Breast epithelium (tissue), 4 donors: ENCODE results near the gene OR4D6. TPM values are rescaled to one million over a fixed set of nuclear protein-coding genes. Genes with fewer than 3 reads are reported as not detected.

Source experiments
- DNase-seq, 2 donors: peaks; one replicate each; pipeline ENCODE4 v3.0.0-alpha.2; 2019; ENCODE audit warnings: low spot score in 2 of 2
- H3K27ac ChIP-seq, 2 donors: fragments of 200-600 bp; sonication (generic) in 1 of 2; one replicate each; pipeline ENCODE4 v1.5.1; 2016 to 2019; ENCODE audit warnings: mild to moderate bottlenecking in 1 of 2
- H3K27me3 ChIP-seq, 2 donors: fragments of 200-600 bp; sonication (generic) in 1 of 2; one replicate each; pipeline versions ENCODE4 v1.5.1 to v1.6.0; 2017 to 2019; ENCODE audit warnings: control low read depth in 1 of 2, mild to moderate bottlenecking in 1 of 2
- H3K36me3 ChIP-seq: fragments of 200-600 bp; one replicate; pipeline ENCODE4 v1.5.1; 2019
- H3K4me1 ChIP-seq, 2 donors: fragments of 200-600 bp; sonication (generic); one replicate each; pipeline ENCODE4 v1.5.1; 2016 to 2019; ENCODE audit warnings: control low read depth in 1 of 2
- H3K4me3 ChIP-seq, 3 donors: fragments of 200-600 bp; sonication (generic); 1 replicate in 2 of 3; 2 replicates in 1 of 3; pipeline ENCODE4 v1.5.1; 2016 to 2019; ENCODE audit warnings: mild to moderate bottlenecking in 3 of 3, moderate library complexity in 2 of 3
- H3K9me3 ChIP-seq, 2 donors: fragments of 200-600 bp; sonication (generic) in 1 of 2; one replicate each; pipeline ENCODE4 v1.5.1; 2016 to 2019; ENCODE audit warnings: control low read depth in 1 of 2
- POLR2A ChIP-seq: fragments of 450-650 bp; IDR thresholded peaks from one replicate; pipeline ENCODE4 v1.6.1; 2016; ENCODE audit warnings: antibody characterized with exemption, mild to moderate bottlenecking, moderate library complexity
- POLR2AphosphoS5 ChIP-seq, 3 donors: sonication (generic); formaldehyde crosslinking; IDR thresholded peaks; one replicate each; pipeline ENCODE4 v1.6.1; 2017; ENCODE audit warnings: antibody characterized with exemption in 3 of 3
- intact Hi-C: fragments of 100-400 bp; cut with DNase I; formaldehyde crosslinking; loops from one replicate; pipeline ENCODE4 v1.15.1; 2023; ENCODE audit warnings: low total_unique reads
- total RNA-seq, 3 donors: library from RNA; depleted of rRNA; stranded (reverse); fragments of >200 nt; gene quantifications; one replicate each; pipeline ENCODE4 v1.1.0, GENCODE V29; 2016
- TF ChIP-seq, protein P1 (sequence below), 3 donors: fragments of 450-650 bp; IDR thresholded peaks; one replicate each; pipeline ENCODE4 v1.5.1; 2016 to 2017; ENCODE audit warnings: antibody characterized with exemption in 3 of 3, mild to moderate bottlenecking in 3 of 3, moderate library complexity in 3 of 3

Gene OR4D6
- total RNA-seq, 3 donors from 2014 or later: not detected

DNA sequence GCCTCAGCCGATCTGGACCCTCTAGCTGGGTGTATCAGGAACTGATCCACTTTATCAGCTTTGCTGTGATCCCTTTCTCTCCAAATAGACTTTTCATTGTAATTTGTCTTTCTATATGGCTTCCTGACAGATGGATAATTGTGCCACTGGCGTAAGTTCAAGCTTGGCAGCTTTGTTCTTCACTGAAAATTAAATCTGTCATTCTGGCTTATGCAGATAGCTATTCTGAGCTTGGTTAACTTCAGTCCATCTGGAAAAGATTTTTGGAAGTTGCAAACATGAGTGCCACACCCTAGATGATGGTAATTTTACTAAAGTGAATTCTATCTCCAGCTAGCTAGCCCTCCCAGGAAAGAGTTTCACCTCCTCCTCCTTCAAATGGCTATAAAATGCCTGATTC, 38.6 kb upstream of the OR4D6 start:
- H3K36me3 ChIP-seq: no peaks in the 10 kb centered on the region
- no peaks in the 10 kb centered on the region for H3K4me1 ChIP-seq
- no peaks in the 10 kb centered on the region for H3K9me3 ChIP-seq
- H3K27ac ChIP-seq: no peak overlapping the region
- H3K27me3 ChIP-seq: no peaks in the 10 kb centered on the region
- intact Hi-C loops: no loop called here
- no peak overlapping the region for H3K4me3 ChIP-seq
- no peak for DNase-seq
- TF ChIP-seq POLR2AphosphoS5 (IDR thresholded peaks at IDR 0.05) (no peak), POLR2A (no peak)
- TF ChIP-seq, protein P1, sequence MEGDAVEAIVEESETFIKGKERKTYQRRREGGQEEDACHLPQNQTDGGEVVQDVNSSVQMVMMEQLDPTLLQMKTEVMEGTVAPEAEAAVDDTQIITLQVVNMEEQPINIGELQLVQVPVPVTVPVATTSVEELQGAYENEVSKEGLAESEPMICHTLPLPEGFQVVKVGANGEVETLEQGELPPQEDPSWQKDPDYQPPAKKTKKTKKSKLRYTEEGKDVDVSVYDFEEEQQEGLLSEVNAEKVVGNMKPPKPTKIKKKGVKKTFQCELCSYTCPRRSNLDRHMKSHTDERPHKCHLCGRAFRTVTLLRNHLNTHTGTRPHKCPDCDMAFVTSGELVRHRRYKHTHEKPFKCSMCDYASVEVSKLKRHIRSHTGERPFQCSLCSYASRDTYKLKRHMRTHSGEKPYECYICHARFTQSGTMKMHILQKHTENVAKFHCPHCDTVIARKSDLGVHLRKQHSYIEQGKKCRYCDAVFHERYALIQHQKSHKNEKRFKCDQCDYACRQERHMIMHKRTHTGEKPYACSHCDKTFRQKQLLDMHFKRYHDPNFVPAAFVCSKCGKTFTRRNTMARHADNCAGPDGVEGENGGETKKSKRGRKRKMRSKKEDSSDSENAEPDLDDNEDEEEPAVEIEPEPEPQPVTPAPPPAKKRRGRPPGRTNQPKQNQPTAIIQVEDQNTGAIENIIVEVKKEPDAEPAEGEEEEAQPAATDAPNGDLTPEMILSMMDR (IDR thresholded peaks at IDR 0.05): no peak

DNA sequence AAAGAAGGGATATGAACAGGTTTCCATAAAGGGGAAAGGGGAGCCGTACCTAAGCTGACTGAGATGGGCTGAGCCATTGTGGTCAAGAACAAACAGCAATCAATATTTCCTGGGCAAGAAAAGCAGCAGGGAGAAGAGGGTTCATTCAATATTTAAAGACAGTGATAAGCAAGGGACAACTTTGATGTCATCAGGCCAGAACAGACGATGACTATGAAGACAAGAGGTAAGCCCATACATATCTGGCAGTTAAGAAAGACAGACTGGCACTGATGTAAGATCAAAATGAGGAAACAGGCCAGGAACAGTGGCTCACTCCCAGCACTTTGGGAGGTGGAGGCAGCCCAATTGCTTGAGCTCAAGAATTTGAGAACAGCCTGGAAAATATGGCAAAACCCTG, 32.9 kb upstream of the OR4D6 start:
- DNase-seq: no peak
- no peaks in the 10 kb centered on the region for H3K9me3 ChIP-seq
- intact Hi-C loops: no loop called here
- H3K27me3 ChIP-seq: no peaks in the 10 kb centered on the region
- no peak overlapping the region for H3K4me3 ChIP-seq
- TF ChIP-seq POLR2AphosphoS5 (IDR thresholded peaks at IDR 0.05) (no peak), POLR2A (no peak)
- TF ChIP-seq, protein P1 (IDR thresholded peaks at IDR 0.05): no peak
- H3K4me1 ChIP-seq: no peaks in the 10 kb centered on the region
- H3K36me3 ChIP-seq: no peaks in the 10 kb centered on the region
- no peak overlapping the region for H3K27ac ChIP-seq

DNA sequence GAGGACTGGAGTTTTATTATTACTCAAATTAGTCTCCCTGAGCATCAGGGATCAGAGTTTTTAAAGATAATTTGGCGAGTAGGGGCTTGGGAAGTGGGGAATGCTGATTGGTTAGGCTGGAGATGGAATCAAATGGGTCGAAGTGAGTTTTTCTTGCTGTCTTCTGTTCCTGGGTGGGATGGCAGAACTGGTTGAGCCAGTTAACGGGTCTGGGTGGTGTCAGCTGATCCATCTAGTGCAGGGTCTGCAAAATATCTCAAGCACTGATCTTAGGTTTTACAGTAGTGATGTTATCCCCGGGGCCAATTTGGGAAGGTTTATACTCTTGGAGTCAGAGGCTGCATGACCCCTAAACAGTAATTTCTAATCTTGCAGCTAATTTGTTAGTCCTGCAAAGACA, 31.6 kb upstream of the OR4D6 start:
- Histone ChIP-seq H3K4me3 (no peak overlapping the region), H3K27me3 (no peaks in the 10 kb centered on the region), H3K4me1 (no peaks in the 10 kb centered on the region), H3K27ac (no peak overlapping the region), H3K36me3 (no peaks in the 10 kb centered on the region), H3K9me3 (no peaks in the 10 kb centered on the region)
- TF ChIP-seq, protein P1 (IDR thresholded peaks at IDR 0.05): no peak
- TF ChIP-seq POLR2A (no peak), POLR2AphosphoS5 (IDR thresholded peaks at IDR 0.05) (no peak)
- intact Hi-C loops: no loop called here
- no peak for DNase-seq

DNA sequence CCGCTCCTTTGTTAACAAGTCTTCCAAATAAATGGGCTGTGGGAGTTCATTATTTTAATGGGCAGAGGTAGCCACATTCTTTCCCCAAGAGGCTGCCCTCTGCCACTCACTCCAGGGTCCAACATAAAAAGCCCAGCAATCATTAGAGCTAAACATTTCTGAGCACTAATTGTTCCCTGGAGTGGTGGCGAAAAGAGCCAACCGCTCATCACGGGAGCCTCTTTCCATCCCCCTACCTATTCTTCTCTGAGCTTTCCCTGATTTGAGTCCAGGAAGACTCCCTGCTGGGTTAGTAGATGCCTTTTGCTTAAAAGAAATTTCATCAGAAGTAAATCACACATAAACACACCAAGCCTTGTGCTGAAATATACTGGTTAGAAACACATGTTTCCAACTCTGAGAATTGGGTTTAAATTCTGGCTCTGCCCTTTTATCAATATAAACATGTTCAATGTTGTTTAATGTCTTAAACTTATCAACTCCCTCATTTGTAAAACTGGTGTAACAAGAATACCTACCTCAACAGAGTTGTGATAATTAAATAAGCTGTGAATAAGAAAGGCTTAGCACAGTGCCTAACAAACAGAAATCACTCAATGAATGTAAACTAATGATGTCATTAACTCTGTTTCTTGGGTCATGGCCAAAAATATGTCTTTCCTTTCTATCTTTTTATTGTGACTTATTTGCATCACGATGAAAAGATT, 30.2 kb upstream of the OR4D6 start, which contains the start of gene OR5A2:
Gene OR5A2, minus strand, starts transcription at position 53 of the 707 bp plus-strand sequence. CDS start 3,460 bp downstream, outside the sequence.
- no peak for DNase-seq
- Histone ChIP-seq H3K9me3 (no peaks in the 10 kb centered on the region), H3K27me3 (no peaks in the 10 kb centered on the region)

DNA sequence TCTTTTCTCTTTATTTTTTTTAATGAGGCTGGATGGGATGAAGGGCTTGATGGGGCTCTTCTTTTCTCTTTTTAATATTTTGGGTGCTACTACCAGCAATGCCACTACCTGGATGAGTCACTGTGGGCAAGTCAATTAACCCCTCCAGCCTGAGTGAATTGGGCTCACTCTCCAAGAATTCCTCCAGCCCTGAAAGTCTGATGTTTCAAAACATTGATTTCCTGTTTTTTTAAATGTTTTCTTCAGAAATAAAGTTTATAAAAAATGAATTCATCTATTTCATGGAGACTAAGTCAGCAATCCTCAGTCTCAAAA, 29.7 kb upstream of the OR4D6 start:
- no peak overlapping the region for H3K4me3 ChIP-seq
- H3K9me3 ChIP-seq: no peaks in the 10 kb centered on the region
- DNase-seq: no peak
- H3K27me3 ChIP-seq: no peaks in the 10 kb centered on the region
- intact Hi-C loops: no loop called here
- TF ChIP-seq POLR2AphosphoS5 (IDR thresholded peaks at IDR 0.05) (no peak), POLR2A (no peak)
- TF ChIP-seq, protein P1 (IDR thresholded peaks at IDR 0.05): no peak
- H3K27ac ChIP-seq: no peak overlapping the region
- H3K36me3 ChIP-seq: no peaks in the 10 kb centered on the region
- no peaks in the 10 kb centered on the region for H3K4me1 ChIP-seq

More for the DNA sequence above, 30.2 kb upstream of the OR4D6 start, which contains the start of gene OR5A2:
- TF ChIP-seq POLR2AphosphoS5 (IDR thresholded peaks at IDR 0.05): no peak
- TF ChIP-seq, protein P1 (IDR thresholded peaks at IDR 0.05): no peak
- no peak for TF ChIP-seq POLR2A
- no peak within 1 kb of the TSS for H3K27ac ChIP-seq
- H3K4me1 ChIP-seq: no peaks in the 10 kb centered on the region
- no peaks in the 10 kb centered on the region for H3K36me3 ChIP-seq
- H3K4me3 ChIP-seq: no peak within 1 kb of the TSS
- intact Hi-C loops: no loop called here
